Calu3 (cell line): ENCODE measurements around the gene KDM5C. TPM values are rescaled to one million over a fixed set of nuclear protein-coding genes. Genes with fewer than 3 reads are reported as not detected.

ENCODE experiments used
- BruUV-seq: library from RNA; stranded (reverse); fragments of 400-500 nt; replicated peaks from 2 replicates; lab custom pipeline; 2021; lab: Mats Ljungman, UMichigan
- CTCF ChIA-PET: fragments of 300-600 bp; sonication (Branson Sonifier 250); formaldehyde crosslinking; loops from one replicate; lab custom pipeline; 2022; ENCODE audit warnings: antibody characterized with exemption; lab: Charles Lee
- DNase-seq: peaks from one replicate; pipeline ENCODE4 v3.0.0; 2022
- H3K27ac Mint-ChIP-seq: one replicate; pipeline ENCODE4 v1.8.0; 2022; ENCODE audit warnings: mixed read lengths; ENCODE audit not compliant: unreplicated experiment
- H3K27me3 Mint-ChIP-seq: one replicate; pipeline ENCODE4 v1.8.0; 2022; ENCODE audit warnings: mixed read lengths; ENCODE audit not compliant: unreplicated experiment
- H3K36me3 Mint-ChIP-seq: one replicate; pipeline ENCODE4 v1.8.0; 2022; ENCODE audit warnings: mild to moderate bottlenecking, moderate library complexity, mixed read lengths; ENCODE audit not compliant: insufficient read depth, unreplicated experiment
- H3K4me1 Mint-ChIP-seq: one replicate; pipeline ENCODE4 v1.8.0; 2022; ENCODE audit warnings: mild to moderate bottlenecking, low read depth, mixed read lengths; ENCODE audit not compliant: unreplicated experiment
- H3K4me3 Mint-ChIP-seq: one replicate; pipeline ENCODE4 v1.8.0; 2022; ENCODE audit warnings: mild to moderate bottlenecking, low read depth, moderate library complexity, mixed read lengths; ENCODE audit not compliant: unreplicated experiment
- H3K9me3 Mint-ChIP-seq: one replicate; pipeline ENCODE4 v1.8.0; 2022; ENCODE audit warnings: low read depth, mixed read lengths; ENCODE audit not compliant: unreplicated experiment
- intact Hi-C: fragments of 100-400 bp; cut with micrococcal nuclease; formaldehyde crosslinking; loops from one replicate; pipeline ENCODE4 v1.10.0; 2022; ENCODE audit not compliant: unreplicated experiment
- total RNA-seq: library from RNA; stranded (reverse); gene quantifications from 2 replicates; pipeline ENCODE4 v1.2.3, GENCODE V29; 2022
- TF ChIP-seq, protein P1 (sequence below): fragments of 200-600 bp; IDR thresholded peaks from one replicate; pipeline ENCODE4 v1.8.0; 2022; ENCODE audit warnings: antibody characterized with exemption; ENCODE audit not compliant: unreplicated experiment

Gene KDM5C
- total RNA-seq, 1 experiment from 2014 or later = 98.4 TPM

DNA sequence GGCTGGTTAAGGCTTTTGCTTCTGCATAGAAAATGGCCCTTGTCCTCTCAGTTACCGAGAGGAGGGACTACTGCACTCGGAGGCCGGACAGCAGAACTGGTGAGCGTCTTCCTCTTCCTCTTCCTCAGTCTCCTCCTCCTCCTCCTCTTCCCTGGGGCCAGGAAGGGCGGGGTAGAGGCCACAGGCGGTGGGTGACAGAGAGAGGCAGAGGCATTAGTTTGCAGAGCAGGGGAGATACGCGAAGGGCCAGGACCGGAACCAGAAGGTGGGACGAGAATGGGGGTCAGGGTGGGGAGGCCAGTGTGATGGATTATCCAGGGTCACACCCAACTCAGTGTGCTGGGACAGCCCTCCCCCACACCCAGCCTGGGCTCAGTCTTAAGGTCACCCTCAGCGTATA lies 41.9 kb upstream of the KDM5C start:
- no peaks in the 10 kb centered on the region for H3K9me3 Mint-ChIP-seq
- intact Hi-C loops = no loop called here
- H3K27me3 Mint-ChIP-seq = no peaks in the 10 kb centered on the region
- CTCF ChIA-PET = no interaction called here
- no peak overlapping the region for H3K27ac Mint-ChIP-seq
- no peak overlapping the region for H3K4me3 Mint-ChIP-seq
- H3K4me1 Mint-ChIP-seq = peaks cover 46% of the 10 kb centered on the region
- peaks cover 21% of the 10 kb centered on the region for H3K36me3 Mint-ChIP-seq
- DNase-seq = no peak
- TF ChIP-seq, protein P1, sequence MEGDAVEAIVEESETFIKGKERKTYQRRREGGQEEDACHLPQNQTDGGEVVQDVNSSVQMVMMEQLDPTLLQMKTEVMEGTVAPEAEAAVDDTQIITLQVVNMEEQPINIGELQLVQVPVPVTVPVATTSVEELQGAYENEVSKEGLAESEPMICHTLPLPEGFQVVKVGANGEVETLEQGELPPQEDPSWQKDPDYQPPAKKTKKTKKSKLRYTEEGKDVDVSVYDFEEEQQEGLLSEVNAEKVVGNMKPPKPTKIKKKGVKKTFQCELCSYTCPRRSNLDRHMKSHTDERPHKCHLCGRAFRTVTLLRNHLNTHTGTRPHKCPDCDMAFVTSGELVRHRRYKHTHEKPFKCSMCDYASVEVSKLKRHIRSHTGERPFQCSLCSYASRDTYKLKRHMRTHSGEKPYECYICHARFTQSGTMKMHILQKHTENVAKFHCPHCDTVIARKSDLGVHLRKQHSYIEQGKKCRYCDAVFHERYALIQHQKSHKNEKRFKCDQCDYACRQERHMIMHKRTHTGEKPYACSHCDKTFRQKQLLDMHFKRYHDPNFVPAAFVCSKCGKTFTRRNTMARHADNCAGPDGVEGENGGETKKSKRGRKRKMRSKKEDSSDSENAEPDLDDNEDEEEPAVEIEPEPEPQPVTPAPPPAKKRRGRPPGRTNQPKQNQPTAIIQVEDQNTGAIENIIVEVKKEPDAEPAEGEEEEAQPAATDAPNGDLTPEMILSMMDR = no peak
- no TSS peak for BruUV-seq

DNA sequence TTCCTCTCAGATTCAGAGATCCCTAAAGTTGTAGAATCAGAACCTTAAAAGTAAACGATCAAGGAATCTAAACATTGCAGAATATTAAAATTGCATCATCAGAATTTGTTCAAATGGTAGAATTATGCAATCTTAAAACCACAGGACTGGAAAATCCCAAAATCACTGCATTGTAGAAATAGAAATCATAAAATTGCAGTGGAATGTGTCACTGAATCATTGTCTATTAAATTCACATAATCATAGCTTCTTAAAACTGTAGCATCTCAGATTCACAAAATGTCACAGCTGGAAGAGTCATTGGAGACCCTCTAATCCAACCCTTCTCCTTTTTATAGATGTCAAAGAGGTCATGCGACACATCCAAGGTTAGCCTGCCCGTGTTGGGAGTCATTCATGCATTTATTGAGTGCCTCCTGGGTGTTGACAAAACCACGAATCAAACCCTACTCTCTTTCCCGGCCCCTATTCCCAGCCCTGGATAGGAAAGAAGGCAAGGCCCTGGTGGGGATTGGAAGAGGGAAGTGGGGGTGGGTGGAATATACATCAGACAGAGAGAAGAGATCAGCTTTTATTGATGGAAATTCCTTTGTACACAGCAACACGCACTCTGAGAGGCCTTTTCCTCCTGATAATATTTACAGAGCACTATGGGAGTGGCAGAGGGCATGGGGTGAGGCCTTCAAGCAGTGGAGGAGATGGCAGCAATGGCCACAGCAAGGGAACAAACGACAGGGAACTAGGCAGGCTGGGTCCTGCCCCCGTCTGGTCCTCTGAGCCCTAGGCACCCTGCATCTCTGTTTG lies 41.0 kb upstream of the KDM5C start:
- intact Hi-C loops = no loop called here
- peaks cover 21% of the 10 kb centered on the region for H3K36me3 Mint-ChIP-seq
- no peak for DNase-seq
- CTCF ChIA-PET = no interaction called here
- no peaks in the 10 kb centered on the region for H3K9me3 Mint-ChIP-seq
- peaks cover 47% of the 10 kb centered on the region for H3K4me1 Mint-ChIP-seq
- H3K27ac Mint-ChIP-seq = no peak overlapping the region
- BruUV-seq = no TSS peak
- no peak overlapping the region for H3K4me3 Mint-ChIP-seq
- H3K27me3 Mint-ChIP-seq = no peaks in the 10 kb centered on the region
- TF ChIP-seq, protein P1 = no peak

DNA sequence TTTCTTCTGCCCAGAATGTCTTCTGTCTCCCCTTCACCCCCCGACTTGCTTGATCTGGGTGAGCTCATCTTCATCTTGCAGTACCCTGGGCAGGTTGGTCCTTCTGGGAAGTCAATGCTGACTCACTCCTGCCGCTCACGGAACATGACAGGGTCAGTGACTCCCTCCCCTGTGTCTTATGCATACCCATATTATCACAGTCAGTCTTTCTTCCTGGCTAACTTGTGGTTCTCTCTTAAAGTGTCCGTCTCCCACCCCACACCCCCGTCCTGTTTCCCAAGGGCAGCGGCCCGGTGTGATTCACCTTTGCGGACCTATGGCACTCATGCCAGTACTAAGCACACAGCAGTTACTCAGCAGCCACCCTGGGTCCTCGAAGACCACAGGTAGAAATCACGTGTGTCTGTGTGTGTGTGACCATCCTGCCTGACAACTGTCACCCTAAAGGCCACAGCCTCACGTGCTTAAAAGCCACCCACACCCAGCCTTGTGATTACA lies 38.6 kb upstream of the KDM5C start:
- peak; percentile 39 for DNase-seq
- Mint-ChIP-seq H3K36me3 (peaks cover 21% of the 10 kb centered on the region), H3K27me3 (no peaks in the 10 kb centered on the region), H3K9me3 (no peaks in the 10 kb centered on the region), H3K27ac (peak overlapping the region; percentile 25), H3K4me3 (peak overlapping the region; percentile 25), H3K4me1 (peaks cover 47% of the 10 kb centered on the region)
- CTCF ChIA-PET = interaction anchor here (0.6 to 1.2 kb wide), 2 partner anchors 14 to 779 kb away, joined by 4 read pairs; no protein-coding TSS in a partner anchor
- TF ChIP-seq, protein P1 = no peak
- BruUV-seq = no TSS peak
- intact Hi-C loops = no loop called here

DNA sequence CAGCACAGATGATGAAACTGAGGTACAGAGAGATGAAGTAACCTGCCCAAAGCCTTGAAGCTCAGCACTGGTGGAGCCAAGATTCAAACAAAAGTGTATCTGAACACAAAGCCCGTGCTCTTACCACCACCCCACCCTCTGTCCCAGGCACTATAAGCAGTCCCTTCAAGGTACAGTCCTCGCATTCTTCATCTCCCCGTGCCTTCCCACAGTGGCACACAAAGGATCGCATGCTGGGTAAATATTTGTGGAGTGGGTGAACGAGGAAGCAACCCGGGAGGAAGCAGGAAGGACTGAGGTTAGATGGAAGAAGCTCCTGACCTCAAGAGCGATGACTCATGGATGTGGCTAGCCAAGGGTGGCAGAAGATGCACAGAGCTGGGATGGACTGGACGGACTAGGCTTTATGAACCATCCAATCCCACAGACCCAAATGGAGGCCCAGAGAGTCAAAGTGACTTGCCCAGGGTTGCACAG lies 37.9 kb upstream of the KDM5C start:
- no TSS peak for BruUV-seq

More for the DNA sequence above, 37.9 kb upstream of the KDM5C start:
- Mint-ChIP-seq H3K27me3 (no peaks in the 10 kb centered on the region), H3K4me1 (peaks cover 47% of the 10 kb centered on the region), H3K36me3 (peaks cover 21% of the 10 kb centered on the region), H3K4me3 (no peak overlapping the region), H3K9me3 (no peaks in the 10 kb centered on the region), H3K27ac (peak overlapping the region; percentile 25)
- CTCF ChIA-PET = interaction anchor here (0.6 to 1.2 kb wide), 3 partner anchors 12 to 780 kb away, joined by 4 read pairs; no protein-coding TSS in a partner anchor
- intact Hi-C loops = no loop called here
- DNase-seq = peak; percentile 50
- TF ChIP-seq, protein P1 = no peak
